Stimulated activated CD4-positive, alpha-beta T cell treated with anti-CD3 and anti-CD28 coated beads, Interleukin-2, amount 100 ng/mL, for 24 hours (primary cell): ENCODE data around the gene MEGF11.
"Not testable (repeated sequence)": the region's sequence is repeated elsewhere in the genome, so short reads cannot be mapped to it uniquely, and the experiment has no call there.

Experiments used
- DNase-seq, 2 donors: peaks; one replicate each; pipeline ENCODE4 v3.0.0-alpha.2; 2020

The MEGF11 gene

DNA sequence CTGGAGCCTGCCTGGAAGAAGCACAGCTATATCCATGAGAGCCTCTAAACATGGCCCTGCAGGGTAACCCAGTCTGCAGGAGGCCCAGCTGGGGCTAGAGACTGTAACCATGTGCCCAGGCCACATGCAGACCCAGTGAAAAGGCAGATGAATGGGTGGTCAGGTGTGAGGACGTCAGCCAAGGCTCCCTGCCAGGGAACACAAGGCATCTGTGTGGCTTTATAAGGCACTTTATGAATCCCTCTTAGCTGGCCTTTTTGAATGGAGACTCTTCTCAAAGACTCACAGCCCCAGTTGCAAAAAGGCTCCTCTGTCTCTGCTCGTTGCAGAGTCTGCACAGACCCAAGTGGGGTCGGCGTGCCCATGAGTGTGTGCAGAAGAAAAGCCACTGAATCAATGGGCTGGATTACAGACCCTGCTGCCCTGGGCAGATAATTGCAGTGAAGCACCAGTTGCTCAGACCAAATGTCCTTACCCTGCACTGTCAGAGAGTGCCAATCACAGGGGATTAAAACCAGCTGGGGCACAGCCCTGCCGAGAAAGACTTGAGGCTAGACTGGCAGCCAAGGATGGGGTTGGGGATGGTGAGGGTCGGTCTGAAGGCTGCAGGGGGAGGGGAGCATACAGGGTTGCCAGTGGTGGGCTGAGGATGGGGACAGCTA, 230.1 kb downstream of the MEGF11 start:
- DNase-seq, result no peak

DNA sequence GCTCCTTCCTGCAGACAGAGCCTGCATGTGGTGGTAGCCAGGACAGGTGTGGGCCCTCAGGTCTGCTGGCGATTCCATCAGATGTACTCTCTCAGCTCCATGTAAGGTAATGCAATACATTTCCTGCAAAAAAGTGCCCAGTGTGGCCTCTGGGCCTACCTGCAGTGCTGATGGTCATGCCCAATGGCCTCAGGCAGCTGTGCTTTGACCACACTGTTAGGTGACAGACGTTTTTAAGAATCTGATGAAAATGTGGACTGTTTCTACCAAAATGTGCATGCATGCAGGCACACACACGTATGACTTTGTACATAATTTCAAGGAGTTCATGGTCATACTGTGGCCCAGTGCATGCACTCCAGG, 231.4 kb downstream of the MEGF11 start:
- no peak for DNase-seq

DNA sequence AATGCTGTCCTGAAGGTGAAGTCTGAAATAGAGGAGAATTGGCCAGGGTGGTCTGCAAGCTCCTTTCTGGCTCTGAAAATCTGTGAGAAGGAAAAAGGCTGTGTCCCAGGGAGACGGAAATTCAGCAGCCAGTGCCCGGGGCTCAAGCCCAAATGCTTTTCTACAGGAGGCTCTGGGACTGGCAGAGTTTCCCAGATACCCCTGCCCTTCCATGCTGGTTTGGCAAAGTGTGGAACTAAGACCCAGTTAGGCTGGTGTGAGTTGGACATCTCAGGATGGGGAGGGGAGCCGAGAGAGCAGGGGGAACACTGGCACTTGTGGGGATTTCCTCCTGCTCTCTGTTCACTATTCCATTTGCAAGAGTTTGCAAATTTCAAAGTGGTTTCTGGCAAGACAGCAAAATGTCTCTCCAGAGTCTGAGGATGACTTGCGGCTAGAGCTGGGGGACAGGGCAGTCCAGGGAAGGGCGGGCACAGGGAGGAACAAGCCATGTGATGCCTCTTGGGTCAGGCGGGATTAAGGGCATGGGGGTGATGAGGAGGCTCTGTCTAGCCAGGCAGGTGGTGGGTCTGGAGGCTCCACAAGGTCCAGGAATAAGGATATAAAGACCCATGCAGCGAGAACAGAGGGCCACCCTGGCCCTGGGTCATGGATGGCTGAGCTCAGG, 231.9 kb downstream of the MEGF11 start:
- DNase-seq, result no peak

DNA sequence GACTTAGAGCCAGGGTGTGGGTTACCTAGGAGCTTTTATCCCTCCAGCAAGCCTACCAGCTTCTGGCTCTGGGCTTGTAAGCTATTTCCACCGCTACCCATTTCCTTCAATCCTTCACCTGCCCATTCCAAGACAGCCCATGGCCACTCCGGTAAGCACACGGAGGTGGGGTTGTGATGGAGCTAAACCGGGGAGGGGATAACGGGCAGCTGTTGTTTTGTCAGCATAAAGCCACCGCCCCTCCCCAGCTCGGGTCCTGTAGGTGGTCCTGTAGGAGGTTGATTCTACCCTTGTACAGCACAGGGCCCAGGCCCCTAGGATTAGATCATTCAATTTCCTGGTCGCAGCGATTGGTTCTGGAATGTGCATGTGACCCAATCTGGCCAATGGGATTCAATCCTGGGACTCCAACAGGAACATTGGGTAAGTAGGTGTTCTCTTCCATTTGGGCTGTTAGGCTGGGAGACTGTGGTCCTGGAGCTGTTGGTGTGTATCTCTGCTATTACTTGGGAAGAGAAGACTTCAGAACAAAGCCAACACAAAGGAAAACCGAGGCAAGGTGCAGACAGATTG, 233.6 kb downstream of the MEGF11 start:
- no peak for DNase-seq

- DNase-seq, result no peak
Observed at GRCh38 chr15:66019368-66019767, 234.2 kb downstream of the MEGF11 start.

GRCh38 chr15:66018488-66018797, 235.1 kb downstream of the MEGF11 start:
- no peak for DNase-seq

- DNase-seq, result no peak
Observed at GRCh38 chr15:66017792-66018487, 235.6 kb downstream of the MEGF11 start.

DNA sequence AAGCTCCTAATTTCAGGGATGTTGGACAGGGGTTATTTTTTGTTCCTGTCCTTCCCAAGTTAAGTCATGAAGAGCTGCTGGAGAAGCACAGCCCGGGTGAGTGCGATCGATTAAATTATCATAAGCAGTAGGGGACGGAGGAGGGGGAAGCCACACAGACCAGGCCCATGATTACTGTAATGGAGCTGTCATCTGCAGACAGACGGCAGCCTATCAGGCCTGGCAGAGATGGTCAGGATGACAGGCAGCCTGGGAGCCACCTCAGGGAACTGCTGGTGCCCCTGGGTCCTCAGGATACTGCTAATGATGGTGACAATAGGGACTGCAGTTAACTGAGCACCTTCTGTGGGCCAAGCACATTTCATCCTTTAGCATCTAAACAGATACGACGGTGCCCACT, 236.6 kb downstream of the MEGF11 start:
- DNase-seq, result no peak

GRCh38 chr15:66016199-66016598, 237.4 kb downstream of the MEGF11 start:
- DNase-seq, result no peak

DNA sequence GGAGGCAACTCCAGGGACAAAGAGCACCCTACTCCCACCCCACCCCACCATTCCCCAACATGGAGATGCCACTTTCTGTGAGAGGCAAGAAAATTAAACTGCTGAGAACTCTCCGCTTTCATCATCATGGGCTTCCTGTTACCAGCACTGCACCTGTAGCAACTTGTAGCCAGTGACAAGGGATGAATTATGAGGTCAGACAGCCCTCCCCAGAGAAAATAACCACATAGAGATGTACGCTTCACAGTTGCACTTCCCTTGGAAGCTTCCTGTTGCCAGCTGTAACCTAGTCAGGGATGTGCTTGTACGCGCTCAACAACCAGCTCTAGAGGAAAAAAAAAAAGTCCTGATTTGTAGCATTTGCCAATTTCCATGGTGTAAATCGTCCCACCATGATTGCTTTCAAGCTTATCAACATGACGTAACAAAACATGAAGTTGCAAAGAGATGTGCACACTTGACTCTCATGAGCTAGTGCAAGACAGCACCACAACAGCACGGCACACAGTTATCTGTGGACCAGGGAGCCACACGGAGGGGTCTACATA, 238.8 kb downstream of the MEGF11 start:
- no peak for DNase-seq

GRCh38 chr15:66014022-66014421, 239.5 kb downstream of the MEGF11 start:
- DNase-seq, result no peak

GRCh38 chr15:66008940-66009562, 244.5 kb downstream of the MEGF11 start:
- DNase-seq, result no peak

DNA sequence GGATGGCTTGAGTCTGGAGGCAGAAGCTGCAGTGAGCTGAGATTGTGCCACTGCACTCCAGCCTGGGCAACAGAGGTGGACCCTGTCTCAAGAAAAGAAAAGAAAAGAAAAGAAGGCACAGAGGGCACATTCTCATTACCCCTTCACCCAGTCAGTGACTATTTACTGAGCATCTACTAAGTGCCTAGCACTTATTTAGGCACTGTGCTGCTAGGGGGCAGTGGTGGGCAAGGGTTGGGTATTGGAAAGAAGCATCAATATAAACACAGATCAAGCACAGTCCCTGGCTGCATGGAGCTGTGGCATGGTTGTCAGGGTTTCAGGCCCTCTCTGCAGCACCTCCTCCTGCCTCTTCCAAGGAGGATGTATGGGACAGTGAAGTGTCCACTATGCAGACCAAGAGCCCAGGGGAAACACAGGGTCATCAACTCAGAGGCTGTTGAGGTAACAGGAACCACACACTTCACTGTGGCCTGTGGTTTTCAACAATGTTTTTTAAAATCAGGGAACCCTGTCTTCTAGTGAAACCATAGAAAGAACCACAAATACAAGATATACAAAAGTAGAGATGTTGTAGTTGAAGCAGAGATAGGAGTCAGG, 245.8 kb downstream of the MEGF11 start:
- peak in 1 of 2 donors; percentile 30 for DNase-seq

DNA sequence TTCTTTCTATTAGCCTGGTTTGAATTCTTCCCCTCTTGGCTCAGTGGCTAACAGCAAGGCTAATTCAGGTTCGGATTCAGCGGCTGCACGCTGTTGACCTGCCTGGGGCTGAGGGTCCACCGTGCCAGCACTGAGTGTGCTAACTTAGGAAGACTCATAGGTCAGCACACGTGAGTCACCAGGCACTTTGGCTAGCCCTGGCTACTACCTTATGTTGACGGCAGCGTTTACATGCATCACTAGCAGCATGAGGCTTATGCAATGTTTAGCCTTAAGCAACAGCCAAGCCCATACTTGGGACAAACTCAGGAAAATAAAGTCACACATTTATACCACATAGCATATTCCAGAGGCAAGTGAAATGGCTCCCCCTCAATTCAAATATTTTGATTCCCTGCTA, 246.6 kb downstream of the MEGF11 start:
- no peak for DNase-seq

DNA sequence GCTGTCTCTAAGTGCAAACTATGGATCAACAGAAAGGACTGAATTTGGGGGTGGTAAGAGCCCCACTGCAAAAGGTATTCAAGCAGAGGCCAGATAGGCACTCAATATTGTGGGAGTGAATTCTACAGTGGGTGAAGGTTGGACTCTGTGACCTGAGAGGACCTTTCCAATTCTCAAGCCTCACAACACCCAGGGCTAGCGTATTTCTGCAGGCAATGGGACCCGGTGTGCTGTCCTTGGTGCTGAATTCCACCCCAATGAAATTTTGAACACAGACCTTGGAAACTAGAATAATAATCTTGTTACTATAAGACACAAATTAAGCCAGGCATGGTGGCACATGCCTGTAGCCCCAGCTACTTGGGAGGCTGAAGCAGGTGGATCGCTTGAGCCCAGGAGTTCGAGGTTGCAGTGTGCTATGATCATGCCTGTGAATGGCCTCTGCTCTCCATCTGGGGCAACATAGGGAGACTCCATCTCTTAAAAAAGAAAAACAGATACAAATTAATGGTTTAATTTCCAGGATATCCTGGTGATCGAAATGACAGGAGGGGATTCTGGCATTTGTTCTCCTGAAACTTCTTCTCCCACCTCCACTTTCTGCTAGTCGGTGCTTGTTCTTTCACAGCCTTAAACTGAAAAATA, 248.8 kb downstream of the MEGF11 start:
- DNase-seq, result no peak

- DNase-seq, result not testable (repeated sequence)
Observed at GRCh38 chr15:66003129-66003528, 250.4 kb downstream of the MEGF11 start.

DNA sequence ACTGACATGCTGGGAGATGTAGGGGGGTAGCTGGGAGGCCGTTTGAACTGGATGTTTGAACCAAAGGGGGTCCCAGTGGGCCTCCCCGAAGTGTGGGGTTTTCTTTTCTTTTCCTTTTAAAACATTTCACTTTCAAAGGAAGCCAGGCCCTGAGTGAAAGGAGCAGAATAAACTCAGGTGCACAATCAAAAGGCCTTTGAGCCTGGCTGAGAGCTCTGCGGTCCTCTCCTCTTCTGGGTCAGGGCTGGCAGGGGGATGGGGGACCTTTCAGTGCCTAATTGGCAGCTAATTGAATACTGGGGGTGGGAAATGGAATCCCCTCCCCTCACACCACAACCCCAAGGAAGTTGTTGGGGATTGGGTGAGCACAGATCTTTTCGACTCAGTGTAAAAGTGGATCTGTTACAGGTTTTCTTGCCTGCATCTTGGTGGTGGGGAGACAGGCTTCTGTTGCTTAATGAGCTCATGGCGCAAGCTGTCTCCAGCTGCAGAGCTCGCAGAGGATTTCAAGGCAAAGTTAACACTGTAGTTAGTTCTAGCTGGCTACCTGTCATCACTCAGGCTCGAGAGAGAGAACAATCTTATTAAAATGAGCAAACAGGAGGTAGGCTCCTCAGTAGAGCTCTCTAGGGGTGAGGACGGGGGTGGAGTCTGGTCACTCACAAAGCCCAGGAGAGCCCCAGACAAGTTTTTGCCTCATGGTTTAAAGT, 251.7 kb downstream of the MEGF11 start:
- no peak for DNase-seq

GRCh38 chr15:66001042-66001441, 252.5 kb downstream of the MEGF11 start:
- no peak for DNase-seq

GRCh38 chr15:65998486-65998885, 255.1 kb downstream of the MEGF11 start:
- DNase-seq, result no peak

DNA sequence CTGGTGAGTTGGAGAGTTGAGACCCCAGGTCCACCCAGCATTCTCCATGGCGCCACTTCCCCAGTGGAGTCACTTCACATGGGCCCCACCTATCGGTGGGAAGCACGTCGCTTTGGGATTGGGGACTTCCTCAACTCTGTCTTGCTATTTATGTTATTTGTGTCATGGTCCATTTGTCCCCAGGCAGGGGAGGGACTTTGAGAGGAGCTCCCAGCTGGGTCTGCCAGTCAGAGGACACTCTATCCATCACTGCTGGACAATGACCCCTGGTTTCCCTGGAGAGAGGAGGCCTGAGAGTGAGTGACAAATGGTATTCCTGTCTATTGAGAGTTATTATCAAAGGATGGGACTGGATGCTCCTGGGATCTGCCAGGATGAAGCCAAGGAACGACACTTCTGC, 256.6 kb downstream of the MEGF11 start:
- no peak for DNase-seq

GRCh38 chr15:65994832-65995231, 258.7 kb downstream of the MEGF11 start:
- no peak for DNase-seq

DNA sequence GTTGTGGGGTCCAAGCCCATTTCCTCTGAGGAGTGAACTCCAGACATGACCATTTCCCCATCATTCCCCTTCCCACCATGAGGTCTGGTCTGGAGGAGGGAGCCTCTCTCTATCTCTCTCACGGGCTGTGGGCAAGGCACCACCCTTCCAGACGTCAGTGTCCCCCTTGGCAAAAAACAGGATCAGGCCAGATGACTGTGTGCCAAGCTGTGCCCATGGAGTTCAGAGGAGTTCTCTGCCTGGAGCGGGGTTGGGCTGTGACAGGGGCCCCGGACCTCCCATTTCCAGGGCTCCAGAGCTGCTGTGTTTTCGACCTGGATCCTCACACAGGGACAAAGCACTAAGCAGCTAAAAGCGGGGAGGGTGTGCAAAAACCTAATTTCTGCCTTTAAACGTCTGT, 259.8 kb downstream of the MEGF11 start:
- DNase-seq, result no peak
